ENCODE results near the gene OSGEP.

Gene OSGEP

DNA sequence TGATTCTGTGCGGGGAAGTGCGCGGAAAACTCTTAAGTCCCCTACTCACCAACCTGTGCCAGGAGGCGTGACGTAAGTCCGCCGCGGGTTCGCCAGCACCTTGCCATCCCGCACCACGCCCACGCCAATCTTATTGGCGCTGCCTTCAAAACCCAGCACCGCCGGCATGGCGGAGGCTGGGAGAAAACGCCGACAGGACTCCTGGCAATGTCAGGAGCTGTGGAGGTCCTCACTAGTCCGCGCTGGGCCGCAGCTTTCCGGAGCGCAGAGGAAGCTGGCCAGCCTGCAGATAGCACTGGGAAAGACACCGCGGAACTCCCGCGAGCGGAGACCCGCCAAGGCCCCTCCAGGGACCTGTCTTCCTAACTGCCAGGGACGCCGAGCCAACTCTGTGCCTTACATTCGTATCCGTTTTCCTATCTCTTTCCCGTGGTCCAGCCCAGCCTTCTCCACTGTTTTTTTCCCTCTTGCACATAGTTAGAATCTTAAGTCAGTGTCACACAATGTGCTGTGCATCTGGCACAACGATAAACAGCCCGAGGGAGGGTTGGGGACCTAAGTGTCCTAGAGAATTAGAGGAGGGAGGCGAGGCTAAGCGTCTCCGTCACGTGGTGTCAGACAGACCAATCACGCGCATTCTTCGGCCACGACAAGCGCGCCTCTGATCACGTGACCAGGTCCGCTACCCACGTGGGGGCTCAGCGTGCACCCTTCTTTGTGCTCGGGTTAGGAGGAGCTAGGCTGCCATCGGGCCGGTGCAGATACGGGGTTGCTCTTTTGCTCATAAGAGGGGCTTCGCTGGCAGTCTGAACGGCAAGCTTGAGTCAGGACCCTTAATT, at the start of gene OSGEP, which contains the start of gene APEX1:
Gene OSGEP (minus strand): TSS at position 297 of the 839 bp plus-strand sequence. CDS start 129 bp downstream, at position 168.
Gene APEX1 (plus strand): TSS at position 711 of the 839 bp plus-strand sequence. CDS start 420 bp downstream, outside the sequence.
- peak; percentile 98 for DNase-seq

DNA sequence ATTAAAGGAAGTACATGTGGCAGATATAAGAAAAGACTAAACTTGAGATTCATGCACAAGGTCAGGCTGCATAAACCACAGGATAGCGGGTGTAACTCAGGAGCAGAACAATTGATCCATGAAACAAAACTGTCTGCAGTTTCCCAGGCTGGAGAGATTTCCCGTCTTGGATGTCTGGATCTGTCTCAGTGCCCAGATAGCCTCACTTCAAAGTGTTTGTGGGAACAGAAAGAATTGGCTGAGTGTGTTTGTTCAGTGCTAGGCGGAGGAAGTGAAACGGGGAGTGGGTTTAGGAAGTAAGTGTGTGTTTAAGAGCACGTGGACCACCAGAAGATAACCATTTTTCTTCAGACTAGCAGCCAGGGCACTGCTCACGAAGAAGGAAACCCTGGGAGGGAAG, 49.3 kb upstream of the OSGEP start:
- DNase-seq: no peak

GRCh38 chr14:20501346-20501745, 46.7 kb upstream of the OSGEP start:
- no peak for DNase-seq

DNA sequence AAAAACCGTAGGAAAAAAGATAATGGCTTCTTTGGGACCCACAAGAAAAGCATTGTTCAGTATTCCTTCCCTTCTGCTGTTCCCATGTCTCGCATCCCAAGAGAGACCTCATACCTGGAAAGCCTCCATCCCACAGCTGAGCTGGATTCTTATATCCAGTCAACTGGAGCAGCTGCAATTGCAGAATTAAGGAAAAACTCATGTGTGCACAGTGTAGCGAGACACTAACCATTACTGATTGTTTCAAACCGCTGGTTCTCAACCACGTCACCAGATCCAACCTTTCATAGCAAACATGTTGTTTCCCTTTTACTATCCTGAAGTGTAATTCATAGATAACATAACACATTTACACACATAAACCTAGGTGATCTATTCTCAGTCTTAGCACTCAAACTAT, 45.3 kb upstream of the OSGEP start:
- no peak for DNase-seq

- no peak for DNase-seq
Observed at GRCh38 chr14:20499108-20499507, 44.5 kb upstream of the OSGEP start.

GRCh38 chr14:20498622-20499021, 44.0 kb upstream of the OSGEP start:
- no peak for DNase-seq

DNA sequence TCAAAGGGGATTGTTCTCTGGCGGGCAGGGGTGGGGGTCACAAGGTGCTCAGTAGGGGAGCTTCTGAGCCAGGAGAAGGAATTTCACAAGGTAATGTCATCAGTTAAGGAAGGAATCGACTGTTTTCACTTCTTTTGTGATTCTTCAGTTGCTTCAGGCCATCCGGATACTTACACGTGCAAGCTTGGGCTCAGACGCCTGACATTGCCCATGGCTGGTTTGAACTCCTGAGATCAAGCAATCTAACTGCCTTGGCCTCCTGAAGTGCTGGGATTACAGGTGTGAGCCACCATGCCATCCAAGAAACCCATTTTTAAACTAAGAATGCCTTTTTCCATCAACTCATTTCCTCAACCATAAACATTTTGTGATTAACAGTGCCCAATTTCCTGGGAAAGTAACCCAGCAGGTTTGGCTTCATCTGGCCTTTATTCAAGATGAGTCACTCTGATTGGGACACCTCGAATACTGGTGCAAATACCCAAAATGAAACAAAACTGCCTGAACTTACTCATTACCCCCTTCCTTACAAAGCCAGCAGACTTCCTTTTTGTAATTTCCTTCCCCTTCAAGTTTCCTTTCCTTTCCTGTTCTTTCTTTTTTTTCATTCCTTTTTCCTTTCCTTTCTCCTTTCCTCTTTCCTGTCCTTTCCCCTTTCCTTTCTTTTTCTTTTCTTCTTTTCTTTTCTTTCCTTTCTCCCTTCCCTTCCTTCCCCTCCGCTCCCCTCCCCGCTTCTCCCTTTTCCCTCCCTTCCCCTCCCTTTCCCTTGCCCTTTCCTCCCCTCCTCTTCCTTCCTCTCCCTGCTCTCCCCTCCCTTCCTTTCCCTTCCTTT, 40.5 kb upstream of the OSGEP start:
- no peak for DNase-seq

DNA sequence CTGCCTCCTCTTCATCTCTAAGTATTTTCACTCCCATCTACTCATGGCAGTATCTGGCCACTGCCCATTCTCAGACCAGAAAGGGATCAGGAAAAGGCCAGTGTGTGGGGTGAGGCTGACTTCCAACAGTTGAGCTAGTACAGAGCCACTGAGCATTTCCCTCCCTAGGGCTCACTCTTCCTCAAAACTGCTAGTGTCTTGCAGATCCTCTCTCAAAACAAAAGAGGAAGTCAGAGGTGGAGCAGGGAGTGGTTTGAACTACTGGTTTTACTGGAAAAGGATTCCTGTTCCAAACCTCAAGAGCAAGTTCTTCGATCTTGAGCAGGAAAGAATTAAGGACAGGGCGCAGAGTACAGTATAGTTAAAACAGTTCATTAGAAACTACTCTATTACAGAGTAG, 39.0 kb upstream of the OSGEP start:
- DNase-seq: no peak

GRCh38 chr14:20492486-20492885, 37.9 kb upstream of the OSGEP start:
- DNase-seq: no peak

DNA sequence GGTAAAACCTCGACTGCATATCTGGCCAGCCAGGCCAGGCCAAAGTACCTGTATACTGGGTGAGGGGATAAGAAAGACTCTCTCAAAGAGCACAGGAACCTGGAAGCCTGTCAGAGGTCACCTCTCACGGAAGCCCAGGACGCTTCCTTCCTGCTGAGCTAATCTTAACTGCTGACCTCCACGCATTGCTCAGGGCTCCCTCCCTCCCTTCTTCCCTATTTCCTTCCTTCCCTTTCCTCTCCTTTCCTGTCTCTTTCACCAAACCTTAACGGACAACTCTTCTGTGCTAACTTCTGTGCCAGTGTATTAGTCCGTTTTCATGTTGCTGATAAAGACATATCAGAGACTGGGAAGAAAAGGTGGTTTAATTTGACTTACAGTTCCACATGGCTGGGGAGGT, 36.0 kb upstream of the OSGEP start:
- DNase-seq: no peak

- DNase-seq: no peak
Observed at GRCh38 chr14:20489093-20489994, 34.7 kb upstream of the OSGEP start.

GRCh38 chr14:20487396-20487725, 32.7 kb upstream of the OSGEP start:
- DNase-seq: no peak

DNA sequence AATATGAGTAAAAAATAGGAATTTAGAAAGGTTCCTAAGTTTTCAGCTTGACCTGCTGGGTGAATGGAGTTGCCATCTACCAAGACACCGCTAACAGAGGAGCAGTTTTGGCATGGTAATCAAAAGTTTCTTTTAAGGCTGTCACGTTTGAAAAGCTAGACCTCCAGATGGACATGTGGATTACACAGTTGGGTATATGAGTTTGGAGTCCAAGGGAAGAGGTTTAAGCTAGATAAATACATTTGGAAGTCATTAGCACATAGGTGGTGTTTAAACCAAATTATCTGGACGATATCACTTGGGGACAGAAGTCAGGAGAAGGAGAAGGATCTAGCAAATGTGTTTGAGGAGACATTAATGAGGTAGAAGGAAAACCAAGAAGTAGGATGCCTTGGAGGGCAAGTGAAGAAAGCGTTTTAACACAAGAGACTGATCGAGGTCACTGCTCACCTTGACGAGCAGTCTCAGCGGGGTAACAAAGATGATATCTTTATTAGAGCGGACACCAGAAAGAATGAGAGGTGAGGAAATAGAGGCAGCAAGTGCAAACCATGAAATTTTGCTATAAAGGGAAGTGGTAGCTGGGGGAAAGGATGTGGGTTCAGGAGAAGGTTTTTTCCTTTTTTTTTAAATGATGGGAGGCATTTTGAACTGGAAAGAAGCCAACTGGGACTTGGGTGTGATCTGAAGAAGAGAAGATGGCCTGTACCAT, 32.2 kb upstream of the OSGEP start:
- DNase-seq: no peak

DNA sequence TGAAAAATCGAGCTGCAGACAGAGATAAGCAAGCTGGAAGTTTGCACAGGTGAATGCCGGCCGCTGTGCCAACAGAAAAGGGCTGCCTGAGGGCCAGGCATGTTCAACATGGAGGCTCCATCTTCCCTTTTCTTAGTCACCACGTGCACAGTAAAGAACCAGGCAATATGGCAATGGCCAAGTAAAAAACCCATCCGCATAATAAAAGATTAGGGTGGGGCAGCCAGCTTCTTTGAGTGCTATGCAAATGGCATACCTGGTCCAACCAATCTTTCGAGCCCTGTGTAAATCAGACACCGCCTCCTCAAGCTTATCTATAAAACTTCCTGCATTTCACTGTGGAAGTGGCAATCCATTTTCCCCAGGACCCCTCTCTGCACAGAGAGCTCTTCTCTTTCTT, 31.3 kb upstream of the OSGEP start:
- no peak for DNase-seq

GRCh38 chr14:20482382-20482781, 27.8 kb upstream of the OSGEP start:
- DNase-seq: no peak

GRCh38 chr14:20478894-20479293, 24.3 kb upstream of the OSGEP start:
- DNase-seq: no peak

DNA sequence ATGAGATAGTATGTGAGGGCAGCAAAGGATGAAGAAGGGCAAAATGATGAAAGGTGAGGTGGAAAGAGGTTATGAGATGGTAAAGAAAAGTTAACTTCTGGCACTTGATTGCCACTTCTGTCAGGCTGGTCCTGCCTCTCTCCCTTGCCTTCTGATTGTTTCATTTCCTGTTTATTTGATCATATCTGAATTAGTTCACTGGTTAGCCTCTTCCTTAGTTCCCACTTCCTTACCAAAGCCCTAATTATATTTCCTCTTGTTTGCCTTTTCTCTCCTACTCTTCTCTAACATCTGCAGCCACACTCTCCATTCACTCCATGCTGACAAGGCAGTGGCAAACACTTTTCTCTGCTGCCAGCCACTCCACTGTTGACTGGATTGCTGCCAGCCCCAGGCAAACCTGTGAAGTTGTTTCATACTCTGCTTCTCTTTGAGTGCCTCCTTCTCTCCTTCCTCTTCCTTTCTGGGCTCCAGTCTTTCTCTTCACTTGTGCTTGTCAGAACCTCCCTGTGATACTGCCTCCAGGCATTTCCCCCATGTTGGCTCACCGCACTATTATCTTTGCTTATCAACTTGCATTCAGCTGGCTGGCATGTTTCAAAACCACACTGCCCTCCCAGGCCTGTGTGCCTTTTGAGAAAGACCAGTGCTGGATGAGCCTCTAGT, 22.7 kb upstream of the OSGEP start:
- DNase-seq: no peak

GRCh38 chr14:20476776-20477175, 22.2 kb upstream of the OSGEP start:
- no peak for DNase-seq

GRCh38 chr14:20472536-20473169, 18.0 kb upstream of the OSGEP start:
- DNase-seq: no peak

DNA sequence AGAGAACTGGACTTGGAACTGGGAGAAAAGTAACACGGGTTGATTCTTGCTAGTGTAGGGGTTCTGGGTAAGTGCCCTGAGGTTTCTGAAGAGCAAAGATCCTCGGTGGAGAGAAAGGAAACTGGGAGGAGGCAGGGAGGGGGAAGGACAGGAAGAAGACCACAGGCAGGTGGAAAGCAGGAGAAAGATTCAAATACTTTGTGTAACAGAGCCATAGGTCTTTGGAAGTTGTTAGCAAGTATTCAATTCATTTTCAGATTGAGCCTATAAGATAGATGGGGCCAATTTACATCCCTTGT, 15.9 kb upstream of the OSGEP start:
- DNase-seq: no peak

- peak; percentile 67 for DNase-seq
Observed at GRCh38 chr14:20469890-20470602, 15.4 kb upstream of the OSGEP start.

All from stimulated activated naive CD4-positive, alpha-beta T cell treated with Interleukin-2 at 50 U/mL for 16 hours (primary cell).